Measurements from ENCODE around the gene CBLB. TPM values are rescaled to one million over a fixed set of nuclear protein-coding genes. Genes with fewer than 3 reads are reported as not detected.

CBLB gene
- total RNA-seq, 1 donor from 2014 or later = 19.8 TPM

DNA sequence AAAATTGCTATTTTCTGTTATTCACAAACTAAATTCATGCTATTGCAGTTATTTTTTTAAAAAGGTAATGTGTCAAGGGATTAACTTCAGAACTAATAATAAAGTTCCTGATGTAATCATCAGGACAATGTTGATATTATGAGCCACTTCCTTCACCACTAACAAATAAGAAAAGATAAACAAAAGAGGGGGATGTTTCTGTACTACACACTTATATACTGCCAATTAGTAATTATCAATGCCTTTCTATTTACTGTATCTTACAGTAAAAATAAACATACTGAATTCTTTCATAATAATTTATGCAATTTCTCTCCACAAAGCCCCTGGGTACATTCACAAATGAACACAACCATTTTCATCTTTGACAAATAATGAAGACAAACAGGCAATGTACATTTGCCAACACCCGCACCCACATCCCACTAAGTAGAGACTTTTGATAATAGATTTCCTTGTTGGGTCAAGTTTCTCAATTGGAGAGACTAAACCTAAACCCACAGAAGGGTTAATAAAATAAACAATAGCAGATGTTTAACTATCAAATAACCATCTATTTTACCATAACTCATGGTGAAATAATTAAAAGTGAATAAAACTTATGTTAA, 3.7 kb downstream of the CBLB start:
- no peaks in the 10 kb centered on the region for H3K9me3 ChIP-seq (ENCODE audit: control insufficient read depth in 3 of 3, low read length in 3 of 3)
- no peak overlapping the region for H3K4me3 ChIP-seq (ENCODE audit: low read length in 3 of 3)
- no peak overlapping the region for H3K9ac ChIP-seq (ENCODE audit: low read depth in 1 of 3, low read length in 3 of 3)
- peaks cover 5 to 27% (median 7%) of the 10 kb centered on the region in 3 donors for H3K4me1 ChIP-seq (ENCODE audit: control insufficient read depth in 3 of 3, insufficient read depth in 3 of 3, low read length in 3 of 3)
- no peak overlapping the region for H3K27ac ChIP-seq (ENCODE audit: low read depth, low read length)
- no peaks in the 10 kb centered on the region for H3K27me3 ChIP-seq (ENCODE audit: control insufficient read depth in 3 of 3, insufficient read depth in 3 of 3, low read length in 3 of 3)
- no peaks in the 10 kb centered on the region for H3K36me3 ChIP-seq (ENCODE audit: control insufficient read depth in 3 of 3, insufficient read depth in 3 of 3, low read length in 3 of 3)

DNA sequence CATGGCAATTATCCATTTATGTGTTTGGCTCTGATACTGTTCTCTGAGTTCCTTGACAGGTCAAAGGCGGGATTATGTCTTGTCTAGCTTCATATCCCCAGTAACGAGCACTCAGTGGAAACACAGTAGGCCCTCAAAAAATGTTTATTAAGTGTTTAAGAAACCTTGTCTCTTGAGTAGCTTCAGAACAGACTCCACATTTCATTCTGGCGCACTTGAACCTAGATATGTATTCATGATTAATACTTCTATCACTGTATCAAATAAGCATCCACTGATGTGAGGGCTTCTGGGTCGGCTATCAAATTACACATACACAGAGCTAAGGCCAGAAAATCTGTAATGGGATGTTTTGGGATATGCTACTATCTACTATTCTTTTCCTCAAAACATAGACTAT, 4.6 kb downstream of the CBLB start:
- Histone ChIP-seq H3K9me3 (ENCODE audit: control insufficient read depth in 3 of 3, low read length in 3 of 3) (no peaks in the 10 kb centered on the region), H3K27ac (ENCODE audit: low read depth, low read length) (peak overlapping the region; percentile 0), H3K4me1 (ENCODE audit: control insufficient read depth in 3 of 3, insufficient read depth in 3 of 3, low read length in 3 of 3) (peaks cover 0 to 22% (median 2%) of the 10 kb centered on the region in 3 donors), H3K9ac (ENCODE audit: low read depth in 1 of 3, low read length in 3 of 3) (no peak overlapping the region), H3K4me3 (ENCODE audit: low read length in 3 of 3) (no peak overlapping the region), H3K27me3 (ENCODE audit: control insufficient read depth in 3 of 3, insufficient read depth in 3 of 3, low read length in 3 of 3) (no peaks in the 10 kb centered on the region), H3K36me3 (ENCODE audit: control insufficient read depth in 3 of 3, insufficient read depth in 3 of 3, low read length in 3 of 3) (no peaks in the 10 kb centered on the region)

DNA sequence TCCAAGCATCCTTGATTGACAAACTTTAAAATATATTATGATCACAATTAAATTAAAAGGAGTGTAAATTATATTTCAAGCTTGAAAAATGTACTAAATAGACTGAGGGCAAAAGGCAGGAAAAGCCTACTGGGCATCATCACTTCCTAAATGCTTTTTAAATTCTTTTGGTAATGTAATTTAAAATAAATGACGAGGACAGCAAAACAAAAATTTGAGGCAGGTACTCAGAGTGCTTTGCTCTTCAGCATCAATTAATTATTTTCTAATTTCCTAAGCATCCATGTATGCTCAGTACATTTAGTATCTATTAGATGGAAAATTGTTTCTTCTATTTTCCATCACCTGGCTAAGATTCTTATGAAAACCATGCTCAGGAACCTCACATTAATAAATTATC, 5.2 kb downstream of the CBLB start:
- no peaks in the 10 kb centered on the region for H3K27me3 ChIP-seq (ENCODE audit: control insufficient read depth in 3 of 3, insufficient read depth in 3 of 3, low read length in 3 of 3)
- H3K4me3 ChIP-seq (ENCODE audit: low read length in 3 of 3) = no peak overlapping the region
- no peak overlapping the region for H3K27ac ChIP-seq (ENCODE audit: low read depth, low read length)
- H3K9me3 ChIP-seq (ENCODE audit: control insufficient read depth in 3 of 3, low read length in 3 of 3) = no peaks in the 10 kb centered on the region
- H3K4me1 ChIP-seq (ENCODE audit: control insufficient read depth in 3 of 3, insufficient read depth in 3 of 3, low read length in 3 of 3) = peaks cover 0 to 22% (median 2%) of the 10 kb centered on the region in 3 donors
- no peaks in the 10 kb centered on the region for H3K36me3 ChIP-seq (ENCODE audit: control insufficient read depth in 3 of 3, insufficient read depth in 3 of 3, low read length in 3 of 3)
- no peak overlapping the region for H3K9ac ChIP-seq (ENCODE audit: low read depth in 1 of 3, low read length in 3 of 3)

DNA sequence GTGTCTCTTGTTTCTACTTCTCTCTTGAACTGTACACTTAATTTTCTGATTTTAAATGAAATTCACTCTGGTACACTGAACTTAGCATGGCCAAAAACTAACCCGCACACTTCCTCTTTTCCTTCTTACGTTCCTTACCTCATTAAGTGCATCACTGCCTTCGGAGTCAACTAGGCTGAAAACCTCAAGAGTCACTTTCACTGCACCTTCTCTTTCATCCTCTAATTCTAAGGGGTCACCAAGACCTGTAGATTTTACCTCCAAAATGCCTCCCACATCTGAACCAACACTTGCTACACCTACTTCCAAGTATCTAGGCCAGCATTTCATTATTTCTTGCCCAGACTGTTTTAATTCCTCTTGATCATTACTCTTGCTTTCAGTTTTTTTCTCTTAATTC, 6.6 kb downstream of the CBLB start:
- Histone ChIP-seq H3K4me1 (ENCODE audit: control insufficient read depth in 3 of 3, insufficient read depth in 3 of 3, low read length in 3 of 3) (peaks cover 2 to 17% (median 2%) of the 10 kb centered on the region in 3 donors), H3K27ac (ENCODE audit: low read depth, low read length) (no peak overlapping the region), H3K9ac (ENCODE audit: low read depth in 1 of 3, low read length in 3 of 3) (no peak overlapping the region), H3K27me3 (ENCODE audit: control insufficient read depth in 3 of 3, insufficient read depth in 3 of 3, low read length in 3 of 3) (no peaks in the 10 kb centered on the region), H3K4me3 (ENCODE audit: low read length in 3 of 3) (no peak overlapping the region), H3K9me3 (ENCODE audit: control insufficient read depth in 3 of 3, low read length in 3 of 3) (no peaks in the 10 kb centered on the region), H3K36me3 (ENCODE audit: control insufficient read depth in 3 of 3, insufficient read depth in 3 of 3, low read length in 3 of 3) (peaks cover 0 to 2% (median 0%) of the 10 kb centered on the region in 3 donors)

DNA sequence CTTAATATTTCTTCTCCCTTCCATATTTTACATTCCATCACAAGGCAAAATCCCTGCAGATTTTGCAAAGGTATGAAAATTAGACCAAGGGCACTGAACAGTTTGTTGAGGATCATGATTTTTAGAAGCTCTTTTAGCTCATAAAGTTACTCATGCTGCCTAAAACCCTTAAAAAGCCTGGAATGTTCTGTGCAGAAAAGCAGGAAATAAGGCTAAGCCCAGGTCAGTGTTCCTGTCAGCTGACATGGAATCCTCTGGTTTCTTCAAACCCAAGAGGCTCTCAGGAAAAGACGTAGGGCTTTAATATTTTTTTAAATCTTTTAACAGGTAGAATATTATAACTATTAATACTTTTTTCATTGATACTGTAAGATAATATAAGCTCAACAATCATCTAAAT, 8.2 kb downstream of the CBLB start:
- Histone ChIP-seq H3K9me3 (ENCODE audit: control insufficient read depth in 3 of 3, low read length in 3 of 3) (no peaks in the 10 kb centered on the region), H3K27me3 (ENCODE audit: control insufficient read depth in 3 of 3, insufficient read depth in 3 of 3, low read length in 3 of 3) (no peaks in the 10 kb centered on the region), H3K27ac (ENCODE audit: low read depth, low read length) (no peak overlapping the region), H3K4me1 (ENCODE audit: control insufficient read depth in 3 of 3, insufficient read depth in 3 of 3, low read length in 3 of 3) (peaks cover 2 to 9% (median 2%) of the 10 kb centered on the region in 3 donors), H3K36me3 (ENCODE audit: control insufficient read depth in 3 of 3, insufficient read depth in 3 of 3, low read length in 3 of 3) (peaks cover 0 to 2% (median 0%) of the 10 kb centered on the region in 3 donors), H3K9ac (ENCODE audit: low read depth in 1 of 3, low read length in 3 of 3) (no peak overlapping the region), H3K4me3 (ENCODE audit: low read length in 3 of 3) (no peak overlapping the region)

DNA sequence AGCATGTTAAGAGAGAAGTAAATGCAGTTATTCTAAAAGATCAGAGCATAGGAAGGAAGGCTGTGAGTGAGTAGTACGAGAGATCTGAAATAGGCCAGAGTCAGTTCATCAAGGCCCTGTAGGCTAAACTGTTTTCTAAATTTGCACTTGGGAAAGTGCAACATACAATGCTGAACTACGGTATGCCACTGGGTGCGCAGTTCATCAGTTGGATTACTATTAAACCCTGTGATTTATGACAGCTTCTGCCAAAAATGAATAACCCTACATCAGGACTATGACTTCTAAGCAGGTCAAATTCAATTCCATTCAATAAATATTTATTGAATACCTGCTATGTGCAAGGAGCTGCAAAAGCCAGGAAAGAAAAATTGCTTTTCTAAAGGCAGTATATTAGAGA, 10.8 kb downstream of the CBLB start:
- peaks cover 0 to 6% (median 0%) of the 10 kb centered on the region in 3 donors for H3K36me3 ChIP-seq (ENCODE audit: control insufficient read depth in 3 of 3, insufficient read depth in 3 of 3, low read length in 3 of 3)
- H3K4me3 ChIP-seq (ENCODE audit: low read length in 3 of 3) = no peak overlapping the region
- H3K27me3 ChIP-seq (ENCODE audit: control insufficient read depth in 3 of 3, insufficient read depth in 3 of 3, low read length in 3 of 3) = no peaks in the 10 kb centered on the region
- no peak overlapping the region for H3K27ac ChIP-seq (ENCODE audit: low read depth, low read length)
- peaks cover 0 to 2% (median 2%) of the 10 kb centered on the region in 3 donors for H3K4me1 ChIP-seq (ENCODE audit: control insufficient read depth in 3 of 3, insufficient read depth in 3 of 3, low read length in 3 of 3)
- no peaks in the 10 kb centered on the region for H3K9me3 ChIP-seq (ENCODE audit: control insufficient read depth in 3 of 3, low read length in 3 of 3)
- no peak overlapping the region for H3K9ac ChIP-seq (ENCODE audit: low read depth in 1 of 3, low read length in 3 of 3)

DNA sequence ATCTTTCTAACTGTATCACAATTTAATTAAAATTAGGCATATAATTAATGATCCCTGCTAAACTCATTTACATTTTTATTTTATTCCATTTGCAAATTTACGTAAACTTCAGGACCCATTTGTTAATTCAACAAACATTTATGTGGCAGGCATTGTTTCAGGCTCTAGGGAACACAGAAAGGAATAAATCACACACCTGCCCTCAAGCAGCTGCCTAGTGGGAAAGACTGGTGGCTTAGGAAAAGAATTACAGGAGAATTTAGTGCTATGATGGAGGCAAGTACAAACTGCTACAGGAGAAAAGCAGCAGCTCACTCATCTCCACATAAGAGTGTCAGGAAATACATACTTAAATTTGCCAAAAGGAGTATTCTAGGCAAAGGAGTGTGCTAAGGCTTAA, 11.2 kb downstream of the CBLB start:
- Histone ChIP-seq H3K27ac (ENCODE audit: low read depth, low read length) (no peak overlapping the region), H3K4me3 (ENCODE audit: low read length in 3 of 3) (no peak overlapping the region), H3K9me3 (ENCODE audit: control insufficient read depth in 3 of 3, low read length in 3 of 3) (no peaks in the 10 kb centered on the region), H3K4me1 (ENCODE audit: control insufficient read depth in 3 of 3, insufficient read depth in 3 of 3, low read length in 3 of 3) (peaks cover 0 to 2% (median under 1%) of the 10 kb centered on the region in 3 donors), H3K36me3 (ENCODE audit: control insufficient read depth in 3 of 3, insufficient read depth in 3 of 3, low read length in 3 of 3) (peaks cover 0 to 7% (median 0%) of the 10 kb centered on the region in 3 donors), H3K27me3 (ENCODE audit: control insufficient read depth in 3 of 3, insufficient read depth in 3 of 3, low read length in 3 of 3) (no peaks in the 10 kb centered on the region), H3K9ac (ENCODE audit: low read depth in 1 of 3, low read length in 3 of 3) (no peak overlapping the region)

DNA sequence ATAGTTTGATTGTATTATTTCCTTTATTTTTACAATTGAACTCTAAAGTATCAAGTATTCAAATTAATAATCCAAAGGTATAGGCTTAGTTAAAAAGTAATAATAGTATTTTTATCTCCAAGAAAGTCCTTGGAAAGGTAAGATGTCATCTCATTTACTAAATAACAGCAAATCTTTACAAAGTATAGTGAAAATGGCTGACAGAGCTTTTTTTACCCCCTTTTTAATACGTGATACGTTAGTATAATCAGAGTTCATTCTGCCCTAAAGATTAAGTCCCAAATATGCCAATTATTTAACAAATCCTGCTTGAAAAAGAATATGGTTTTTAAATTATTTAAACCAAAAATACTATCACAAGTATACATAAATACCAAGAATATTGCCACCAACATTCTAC, 12.2 kb downstream of the CBLB start:
- H3K4me1 ChIP-seq (ENCODE audit: control insufficient read depth in 3 of 3, insufficient read depth in 3 of 3, low read length in 3 of 3) = peaks cover 0 to 2% (median 0%) of the 10 kb centered on the region in 3 donors
- peaks cover 0 to 7% (median 0%) of the 10 kb centered on the region in 3 donors for H3K36me3 ChIP-seq (ENCODE audit: control insufficient read depth in 3 of 3, insufficient read depth in 3 of 3, low read length in 3 of 3)
- no peaks in the 10 kb centered on the region for H3K9me3 ChIP-seq (ENCODE audit: control insufficient read depth in 3 of 3, low read length in 3 of 3)
- no peaks in the 10 kb centered on the region for H3K27me3 ChIP-seq (ENCODE audit: control insufficient read depth in 3 of 3, insufficient read depth in 3 of 3, low read length in 3 of 3)
- no peak overlapping the region for H3K27ac ChIP-seq (ENCODE audit: low read depth, low read length)
- no peak overlapping the region for H3K4me3 ChIP-seq (ENCODE audit: low read length in 3 of 3)
- no peak overlapping the region for H3K9ac ChIP-seq (ENCODE audit: low read depth in 1 of 3, low read length in 3 of 3)

DNA sequence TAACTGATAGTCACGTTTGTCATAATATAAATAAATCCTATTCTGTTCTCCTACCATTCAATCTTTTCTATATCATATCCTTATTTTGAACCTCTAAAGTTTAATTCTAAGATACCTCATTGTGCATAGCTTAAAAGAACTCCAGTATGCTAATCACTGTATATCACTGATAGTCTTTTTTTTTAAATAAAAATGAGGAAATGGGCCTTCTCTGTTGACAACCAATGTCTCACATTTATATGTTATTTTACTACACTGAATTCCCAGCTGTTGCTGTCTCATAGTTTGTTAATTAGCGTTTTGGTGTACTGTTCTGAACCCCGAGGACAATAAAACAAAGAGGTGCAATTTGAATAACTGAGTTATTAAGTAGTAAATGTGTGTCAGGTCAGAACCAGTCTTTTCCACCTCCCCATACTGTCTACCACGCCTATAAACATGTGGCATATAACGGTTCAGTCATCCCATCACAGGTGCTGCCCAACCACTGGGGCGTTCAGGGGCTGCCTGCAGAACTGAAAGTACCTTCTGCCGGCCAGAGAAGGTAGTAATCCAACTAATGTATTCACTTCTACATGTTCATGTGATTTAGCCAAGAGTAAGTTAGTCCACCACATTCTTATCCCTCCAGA, 14.9 kb downstream of the CBLB start:
- no peak overlapping the region for H3K9ac ChIP-seq (ENCODE audit: low read depth in 1 of 3, low read length in 3 of 3)
- H3K4me3 ChIP-seq (ENCODE audit: low read length in 3 of 3) = no peak overlapping the region
- H3K27ac ChIP-seq (ENCODE audit: low read depth, low read length) = no peak overlapping the region
- H3K4me1 ChIP-seq (ENCODE audit: control insufficient read depth in 3 of 3, insufficient read depth in 3 of 3, low read length in 3 of 3) = peaks cover 0 to 2% (median 0%) of the 10 kb centered on the region in 3 donors
- H3K27me3 ChIP-seq (ENCODE audit: control insufficient read depth in 3 of 3, insufficient read depth in 3 of 3, low read length in 3 of 3) = no peaks in the 10 kb centered on the region
- peaks cover 0 to 11% (median 5%) of the 10 kb centered on the region in 3 donors for H3K36me3 ChIP-seq (ENCODE audit: control insufficient read depth in 3 of 3, insufficient read depth in 3 of 3, low read length in 3 of 3)
- no peaks in the 10 kb centered on the region for H3K9me3 ChIP-seq (ENCODE audit: control insufficient read depth in 3 of 3, low read length in 3 of 3)

DNA sequence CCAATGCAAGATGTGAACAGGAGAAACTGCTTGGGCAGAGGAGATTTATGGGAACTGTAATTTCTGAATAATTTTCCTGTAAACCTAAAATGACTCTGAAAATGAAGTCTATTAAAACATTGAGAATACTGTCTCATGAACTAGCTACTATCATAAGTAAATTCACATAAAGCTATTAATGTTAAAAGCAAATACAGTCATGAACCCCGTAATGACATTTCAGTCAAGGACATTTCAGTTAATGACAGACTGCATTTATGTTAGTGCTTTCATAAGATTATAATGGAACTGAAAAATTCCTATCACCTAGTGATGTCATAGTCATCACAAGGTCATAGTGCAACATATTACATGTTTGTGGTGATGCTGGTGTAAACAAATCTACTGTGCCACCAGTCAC, 17.2 kb downstream of the CBLB start:
- no peak overlapping the region for H3K4me3 ChIP-seq (ENCODE audit: low read length in 3 of 3)
- H3K27ac ChIP-seq (ENCODE audit: low read depth, low read length) = no peak overlapping the region
- no peaks in the 10 kb centered on the region for H3K9me3 ChIP-seq (ENCODE audit: control insufficient read depth in 3 of 3, low read length in 3 of 3)
- no peaks in the 10 kb centered on the region for H3K27me3 ChIP-seq (ENCODE audit: control insufficient read depth in 3 of 3, insufficient read depth in 3 of 3, low read length in 3 of 3)
- H3K4me1 ChIP-seq (ENCODE audit: control insufficient read depth in 3 of 3, insufficient read depth in 3 of 3, low read length in 3 of 3) = no peaks in the 10 kb centered on the region
- H3K9ac ChIP-seq (ENCODE audit: low read depth in 1 of 3, low read length in 3 of 3) = no peak overlapping the region
- H3K36me3 ChIP-seq (ENCODE audit: control insufficient read depth in 3 of 3, insufficient read depth in 3 of 3, low read length in 3 of 3) = peaks cover 0 to 11% (median 5%) of the 10 kb centered on the region in 3 donors
